GM19025 (cell line): ENCODE data around the gene ASCC3.
"Not testable (repeated sequence)": the region's sequence is repeated elsewhere in the genome, so short reads cannot be mapped to it uniquely, and the experiment has no call there.

Experiments
- ATAC-seq: cut with Tn5 transposase; IDR thresholded peaks from one replicate; pipeline ENCODE4 v1.9.1; 2021; ENCODE audit warnings: mild to moderate bottlenecking, low read depth, moderate library complexity; ENCODE audit not compliant: unreplicated experiment

ASCC3 gene

GRCh38 chr6:100886076-100886475, 4.9 kb upstream of the ASCC3 start:
- no peak for ATAC-seq

- ATAC-seq, result no peak
Observed at GRCh38 chr6:100883347-100883746, 2.2 kb upstream of the ASCC3 start.

DNA sequence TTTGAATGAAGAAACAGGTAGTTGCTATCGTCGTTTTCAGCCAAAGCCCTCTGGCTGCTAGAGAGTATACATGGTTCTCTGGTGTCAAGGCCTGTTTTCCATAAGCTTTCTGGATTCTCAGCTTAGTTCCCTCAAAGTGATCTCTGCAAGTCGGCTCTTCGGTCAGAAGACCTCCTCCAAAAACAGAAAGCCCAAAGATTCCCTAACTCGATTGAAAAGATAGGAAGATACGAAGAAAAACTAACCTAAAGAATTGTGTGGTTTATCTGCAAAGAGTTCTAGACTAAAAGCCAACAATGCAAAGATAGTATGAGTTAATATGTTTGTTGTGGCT, 545 bp upstream of the ASCC3 start:
- ATAC-seq, result no peak

- ATAC-seq, result no peak
Observed at GRCh38 chr6:100880149-100880852, 828 bp downstream of the ASCC3 start.

DNA sequence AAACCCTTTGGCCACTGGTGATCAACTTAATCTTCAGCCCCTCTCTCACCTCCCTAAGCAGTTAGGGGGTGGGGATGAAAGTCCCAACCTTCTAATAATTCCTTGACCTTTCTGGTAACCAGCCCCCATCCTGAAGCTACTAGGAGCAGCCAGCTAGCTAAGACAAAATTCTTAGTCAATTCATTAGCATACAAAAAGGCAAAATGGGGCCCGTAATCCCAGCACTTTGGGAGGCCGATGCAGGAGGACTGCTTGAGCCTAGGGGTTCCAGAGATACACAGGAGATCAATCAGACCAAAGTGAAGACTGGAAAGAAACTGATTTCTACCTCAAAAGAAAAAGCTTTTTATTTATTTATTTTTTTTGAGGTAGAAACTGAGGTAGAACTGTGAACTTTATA, 1.8 kb downstream of the ASCC3 start:
- no peak for ATAC-seq

DNA sequence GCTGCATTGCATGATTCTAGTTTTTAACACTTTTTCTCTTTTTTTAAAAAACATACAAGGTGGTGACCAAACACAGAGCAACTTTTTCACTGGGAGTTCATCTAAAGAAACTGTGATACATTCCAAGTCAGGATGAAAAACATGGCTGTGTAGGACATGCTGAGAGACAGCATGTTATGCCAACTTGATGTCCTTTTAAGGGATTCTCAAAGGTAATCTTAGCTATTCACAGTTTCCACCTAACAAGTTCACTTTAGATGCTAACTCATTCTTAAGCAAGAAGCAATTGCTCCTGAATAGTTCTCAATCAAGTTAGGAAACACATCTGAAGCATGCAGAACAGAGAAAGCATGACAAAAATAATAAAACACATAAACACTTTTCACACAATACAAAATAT, 3.3 kb downstream of the ASCC3 start:
- ATAC-seq, result no peak

GRCh38 chr6:100876251-100876650, 4.9 kb downstream of the ASCC3 start:
- ATAC-seq, result no peak

- no peak for ATAC-seq
Observed at GRCh38 chr6:100865525-100865924, 15.6 kb downstream of the ASCC3 start.

DNA sequence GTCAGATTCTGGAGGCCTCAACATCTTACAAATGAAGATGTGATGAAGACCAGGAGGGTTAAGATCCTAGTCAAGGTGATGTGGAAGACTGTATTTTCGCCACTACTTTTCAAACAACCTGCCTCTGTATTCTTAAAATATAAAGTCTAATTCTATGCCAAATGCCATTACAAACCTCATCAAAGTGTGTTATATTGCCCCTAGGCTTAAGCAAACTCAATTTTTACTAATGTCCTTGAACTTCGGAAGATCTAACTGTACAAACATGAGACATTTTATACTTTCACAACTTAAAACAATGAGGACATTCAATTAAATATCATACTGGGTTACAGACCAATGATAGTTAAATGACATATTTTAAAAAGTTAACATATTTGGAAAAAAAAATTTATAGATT, 19.1 kb downstream of the ASCC3 start:
- no peak for ATAC-seq

- ATAC-seq, result no peak
Observed at GRCh38 chr6:100856146-100856545, 25.0 kb downstream of the ASCC3 start.

- no peak for ATAC-seq
Observed at GRCh38 chr6:100851819-100852218, 29.3 kb downstream of the ASCC3 start.

DNA sequence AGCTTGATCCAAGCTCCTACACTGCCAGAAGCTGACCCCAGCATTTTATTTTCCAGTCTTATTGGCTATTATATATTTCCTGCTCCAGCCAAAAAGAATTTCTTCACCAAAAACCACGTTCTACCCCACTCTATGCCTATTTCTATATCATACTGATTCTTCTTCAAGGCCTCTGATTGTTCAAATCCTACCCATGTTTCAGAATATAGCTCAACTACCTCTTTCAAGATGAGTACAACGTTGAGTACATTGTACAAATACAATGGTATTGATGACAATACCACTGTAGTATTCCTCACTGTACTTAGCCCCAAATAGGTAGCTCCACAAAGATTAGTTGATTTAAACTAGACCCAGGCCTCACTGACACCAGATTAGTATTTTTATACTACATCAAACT, 31.0 kb downstream of the ASCC3 start:
- ATAC-seq, result no peak

GRCh38 chr6:100846276-100846675, 34.9 kb downstream of the ASCC3 start:
- peak; percentile 73 for ATAC-seq

DNA sequence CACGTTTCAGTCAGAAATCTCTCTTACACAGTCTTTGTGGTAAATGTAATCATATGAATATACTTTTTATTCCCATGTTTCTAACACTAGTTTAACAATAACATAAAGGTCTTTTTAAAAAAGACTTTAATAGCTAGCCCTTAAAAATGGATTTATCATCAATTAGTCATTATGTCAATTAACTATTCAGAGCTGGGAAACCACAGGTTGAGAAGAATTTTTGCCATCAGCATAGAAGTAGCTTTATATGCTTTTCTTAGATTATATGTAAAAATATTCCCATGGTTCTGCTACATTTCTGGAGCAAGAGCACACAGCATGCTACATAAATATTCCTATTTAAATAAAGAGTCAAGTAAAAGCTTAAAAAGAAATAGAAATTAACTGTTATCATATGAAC, 35.5 kb downstream of the ASCC3 start:
- ATAC-seq, result no peak

GRCh38 chr6:100839419-100839818, 41.7 kb downstream of the ASCC3 start:
- ATAC-seq, result no peak

GRCh38 chr6:100838011-100838410, 43.1 kb downstream of the ASCC3 start:
- no peak for ATAC-seq

- no peak for ATAC-seq
Observed at GRCh38 chr6:100833972-100834574, 47.1 kb downstream of the ASCC3 start.

GRCh38 chr6:100829077-100829595, 52.0 kb downstream of the ASCC3 start:
- ATAC-seq, result not testable (repeated sequence)

DNA sequence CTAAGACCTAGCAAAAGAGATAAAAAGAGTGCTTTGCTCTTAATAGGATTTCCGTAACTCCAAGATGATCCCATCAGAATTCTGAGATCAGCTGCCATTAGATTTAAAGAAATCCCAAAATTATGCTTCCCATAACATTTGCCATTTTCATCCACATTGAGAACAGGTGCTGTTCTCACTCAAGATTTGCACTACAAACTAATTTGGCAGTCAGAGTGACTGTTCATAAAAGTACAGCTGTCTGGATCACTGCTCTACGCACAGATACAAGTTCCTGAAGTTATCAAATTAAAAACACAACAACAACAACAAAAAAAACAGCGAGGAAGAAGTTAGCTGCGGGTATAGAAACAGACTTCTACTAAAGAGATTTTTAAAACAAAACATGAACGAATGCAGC, 58.1 kb downstream of the ASCC3 start:
- ATAC-seq, result no peak

GRCh38 chr6:100818066-100818465, 63.1 kb downstream of the ASCC3 start:
- ATAC-seq, result no peak

GRCh38 chr6:100810015-100810414, 71.1 kb downstream of the ASCC3 start:
- ATAC-seq, result no peak

GRCh38 chr6:100809346-100809745, 71.8 kb downstream of the ASCC3 start:
- ATAC-seq, result no peak
